ENCODE measurements around the gene DFFA.
A peak's percentile ranks its signal among the peaks of the same experiment; 100 is the strongest.

The DFFA gene

GRCh38 chr1:10517677-10517982 is 45.3 kb upstream of the DFFA start:
- DNase-seq: no peak
- Histone ChIP-seq H3K4me3 (ENCODE audit: low read depth, low read length) (no peak overlapping the region), H3K36me3 (replicated peaks) (no peaks in the 10 kb centered on the region), H3K27me3 (replicated peaks) (no peaks in the 10 kb centered on the region), H3K27ac (no peak overlapping the region)
- TF ChIP-seq CTCF (IDR thresholded peaks at IDR 0.05; ENCODE audit: low read depth, low read length, missing control alignments): no peak
- in situ Hi-C loops (cut with HindIII; ENCODE audit: low pct_ligation_motif_present, low sequenced_read_pairs): no loop called here

- Histone ChIP-seq H3K27me3 (replicated peaks) (no peaks in the 10 kb centered on the region), H3K27ac (no peak overlapping the region), H3K4me3 (ENCODE audit: low read depth, low read length) (no peak overlapping the region), H3K36me3 (replicated peaks) (no peaks in the 10 kb centered on the region)
- no peak for TF ChIP-seq CTCF (IDR thresholded peaks at IDR 0.05; ENCODE audit: low read depth, low read length, missing control alignments)
- in situ Hi-C loops (cut with HindIII; ENCODE audit: low pct_ligation_motif_present, low sequenced_read_pairs): no loop called here
- no peak for DNase-seq
Measured at GRCh38 chr1:10516925-10517676, 44.8 kb upstream of the DFFA start.

GRCh38 chr1:10515976-10516750 is 43.8 kb upstream of the DFFA start:
- in situ Hi-C loops (cut with HindIII; ENCODE audit: low pct_ligation_motif_present, low sequenced_read_pairs): no loop called here
- Histone ChIP-seq H3K27me3 (replicated peaks) (no peaks in the 10 kb centered on the region), H3K36me3 (replicated peaks) (no peaks in the 10 kb centered on the region), H3K4me3 (ENCODE audit: low read depth, low read length) (no peak overlapping the region), H3K27ac (no peak overlapping the region)
- DNase-seq: no peak
- TF ChIP-seq CTCF (IDR thresholded peaks at IDR 0.05; ENCODE audit: low read depth, low read length, missing control alignments): no peak

- Histone ChIP-seq H3K27ac (no peak overlapping the region), H3K4me3 (ENCODE audit: low read depth, low read length) (no peak overlapping the region), H3K36me3 (replicated peaks) (no peaks in the 10 kb centered on the region), H3K27me3 (replicated peaks) (no peaks in the 10 kb centered on the region)
- in situ Hi-C loops (cut with HindIII; ENCODE audit: low pct_ligation_motif_present, low sequenced_read_pairs): no loop called here
- TF ChIP-seq CTCF (IDR thresholded peaks at IDR 0.05; ENCODE audit: low read depth, low read length, missing control alignments): no peak
- DNase-seq: no peak
Measured at GRCh38 chr1:10515301-10515975, 43.1 kb upstream of the DFFA start.

- no peak overlapping the region for H3K27ac ChIP-seq
- no peaks in the 10 kb centered on the region for H3K27me3 ChIP-seq (replicated peaks)
- H3K4me3 ChIP-seq (ENCODE audit: low read depth, low read length): no peak overlapping the region
- peak; percentile 33 for DNase-seq
- in situ Hi-C loops (cut with HindIII; ENCODE audit: low pct_ligation_motif_present, low sequenced_read_pairs): no loop called here
- no peaks in the 10 kb centered on the region for H3K36me3 ChIP-seq (replicated peaks)
- peak; percentile 59 for TF ChIP-seq CTCF (IDR thresholded peaks at IDR 0.05; ENCODE audit: low read depth, low read length, missing control alignments)
Measured at GRCh38 chr1:10514490-10515235, 42.3 kb upstream of the DFFA start.

Measured in brain microvascular endothelial cell (primary cell).